ENCODE measurements around the gene OLFML1.

GRCh38 chr11:7527029-7527428, 41.7 kb downstream of the OLFML1 start:
- TF ChIP-seq CTCF (conservative IDR thresholded peaks at IDR 0.05; ENCODE audit: low read length), result no peak
- no peak for TF ChIP-seq EZH2phosphoT487 (IDR thresholded peaks at IDR 0.05; ENCODE audit: borderline replicate concordance, low read depth, low read length)
